SHP77 treated with DMSO at 0.1 percent for 48 hours (cell line): ENCODE results near the gene AUTS2.

ENCODE experiments used
- DNase-seq: peaks from one replicate; lab custom pipeline; 2025; lab: John Stamatoyannopoulos, UW

Gene AUTS2

DNA sequence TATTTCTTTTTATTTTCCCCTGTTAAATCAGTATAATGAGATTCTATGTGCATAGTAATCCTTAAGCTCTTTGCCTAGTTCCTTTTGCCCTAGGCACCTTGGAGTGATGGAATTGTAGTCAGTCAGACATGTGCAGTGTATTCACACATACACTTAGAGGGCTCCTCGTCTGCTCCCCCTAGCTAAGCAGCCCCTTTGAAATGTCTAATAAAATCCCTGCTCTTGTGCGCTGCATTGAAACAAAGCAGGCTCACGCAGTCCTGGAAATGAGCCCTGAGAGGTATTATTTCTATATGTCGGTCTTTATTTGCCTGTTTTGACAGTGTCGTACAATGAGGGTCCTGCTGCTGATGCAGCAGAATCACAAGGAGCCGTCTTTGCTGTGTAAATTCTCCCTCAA, 258.7 kb downstream of the AUTS2 start:
- DNase-seq = no peak

DNA sequence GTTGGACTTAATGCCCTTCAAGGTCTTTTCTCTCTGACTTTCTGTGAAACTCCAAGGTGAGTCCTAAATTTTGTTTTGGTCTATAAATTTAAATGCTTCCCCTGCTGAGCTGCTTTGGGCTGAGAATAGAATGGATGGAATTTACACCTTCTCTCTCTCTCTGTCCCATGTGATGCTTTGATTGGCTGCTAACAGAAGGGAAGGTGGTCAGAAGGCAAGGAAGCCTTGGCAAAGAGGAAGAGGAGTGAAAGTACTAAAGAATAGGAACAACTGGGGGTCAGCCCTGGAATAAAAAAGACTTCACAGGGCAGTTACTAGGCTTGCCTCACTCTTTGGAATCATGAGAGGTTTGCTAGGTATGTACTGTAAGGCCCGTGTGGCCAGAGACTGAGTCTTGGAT, 260.2 kb downstream of the AUTS2 start:
- no peak for DNase-seq

DNA sequence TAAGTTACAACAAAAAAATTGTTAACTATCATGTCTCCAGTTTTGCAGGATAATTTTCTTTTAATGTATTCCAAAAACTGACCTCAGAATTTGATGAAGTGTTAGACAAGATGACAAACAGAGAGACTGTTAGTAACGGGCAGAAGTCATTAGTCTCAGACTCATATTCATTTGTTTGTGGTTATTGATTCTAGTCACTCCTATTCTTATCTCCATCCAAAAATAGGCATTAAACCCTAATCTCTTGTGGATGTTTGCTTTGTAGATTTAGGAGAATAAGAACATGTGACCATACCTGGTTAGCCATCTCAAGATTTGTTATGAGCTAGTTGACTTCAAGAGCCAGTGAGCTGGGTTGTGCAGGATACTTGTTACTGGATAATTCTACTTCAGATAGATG, 261.1 kb downstream of the AUTS2 start:
- no peak for DNase-seq

DNA sequence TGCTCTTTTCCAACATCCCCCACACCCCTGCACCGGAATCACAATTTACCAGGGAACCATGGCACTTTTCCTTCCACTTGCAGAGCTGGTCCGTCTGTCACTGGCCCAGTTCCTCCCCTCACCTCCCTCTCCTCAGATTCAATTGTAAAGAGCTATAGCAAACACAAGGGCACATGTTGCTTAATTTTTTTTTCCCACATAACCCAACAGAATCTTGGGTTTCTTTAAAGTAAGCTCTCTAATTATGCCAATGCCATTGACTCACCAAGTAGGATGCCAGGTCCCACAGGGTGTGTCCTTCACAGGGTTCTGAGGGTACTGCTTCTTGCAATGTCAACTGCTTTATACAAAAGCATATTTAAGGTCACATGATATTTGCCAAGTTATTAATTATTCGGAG, 262.2 kb downstream of the AUTS2 start:
- DNase-seq = no peak

DNA sequence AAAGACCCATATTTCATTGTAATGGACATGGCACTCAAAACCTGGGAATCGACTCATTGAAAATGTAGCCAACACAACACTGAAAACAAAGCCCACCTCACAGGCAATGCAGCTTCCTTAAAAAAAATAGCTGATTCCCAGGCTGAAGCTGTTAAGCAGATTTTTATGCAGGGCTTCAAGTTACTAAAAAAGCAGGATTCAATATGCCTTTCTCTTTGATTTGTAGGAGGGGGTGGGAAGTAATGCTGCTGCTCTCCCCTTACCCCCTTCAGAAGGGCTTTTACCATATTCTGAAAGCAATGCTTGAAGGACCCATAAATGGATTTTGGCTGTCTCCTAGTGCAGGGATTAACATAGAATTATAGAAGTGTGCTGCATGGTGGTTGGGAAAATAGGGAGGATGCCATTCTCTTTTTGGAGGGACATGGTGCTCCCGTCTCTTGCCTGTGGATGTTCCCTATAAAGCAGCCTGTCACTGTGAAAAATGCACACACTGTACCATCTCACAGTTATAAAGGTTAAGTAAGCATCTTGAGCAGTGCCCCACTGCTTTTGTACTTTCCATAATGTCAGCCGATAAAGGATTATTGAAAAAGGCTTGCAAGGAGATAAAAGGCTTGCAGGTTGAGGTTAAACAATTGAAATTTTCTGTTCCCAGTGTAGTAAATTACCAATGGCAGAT, 262.8 kb downstream of the AUTS2 start:
- no peak for DNase-seq

DNA sequence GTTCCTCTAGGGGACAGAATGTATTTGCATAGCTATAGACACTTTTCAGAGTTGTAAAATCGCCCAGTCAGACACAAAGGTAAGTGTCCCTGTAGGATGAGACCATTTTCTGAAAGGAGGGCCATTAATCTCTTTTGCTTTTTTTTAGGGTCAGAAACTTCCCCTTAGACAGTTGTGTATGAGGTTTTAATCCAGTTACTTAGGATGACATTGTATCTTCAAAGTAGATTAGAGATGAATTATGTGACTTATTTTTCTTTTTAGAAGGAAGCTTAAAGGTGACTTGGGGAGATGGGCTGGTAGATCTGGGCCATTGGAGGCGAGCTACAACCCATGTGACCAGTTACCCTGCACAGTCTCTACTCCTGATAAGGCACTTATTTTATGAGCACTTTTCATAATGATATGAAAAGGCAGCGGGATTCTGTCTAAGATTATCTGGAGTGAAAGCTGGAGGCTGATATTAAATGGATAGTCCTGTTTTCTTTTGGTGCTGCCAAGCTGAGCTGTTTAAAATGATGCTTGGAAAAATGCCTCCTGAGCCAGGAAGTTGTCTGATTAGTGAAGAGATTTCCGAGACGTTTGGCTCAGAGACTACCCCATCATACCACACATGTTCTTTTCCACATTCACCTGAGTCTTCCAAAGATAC, 264.3 kb downstream of the AUTS2 start:
- DNase-seq = no peak

DNA sequence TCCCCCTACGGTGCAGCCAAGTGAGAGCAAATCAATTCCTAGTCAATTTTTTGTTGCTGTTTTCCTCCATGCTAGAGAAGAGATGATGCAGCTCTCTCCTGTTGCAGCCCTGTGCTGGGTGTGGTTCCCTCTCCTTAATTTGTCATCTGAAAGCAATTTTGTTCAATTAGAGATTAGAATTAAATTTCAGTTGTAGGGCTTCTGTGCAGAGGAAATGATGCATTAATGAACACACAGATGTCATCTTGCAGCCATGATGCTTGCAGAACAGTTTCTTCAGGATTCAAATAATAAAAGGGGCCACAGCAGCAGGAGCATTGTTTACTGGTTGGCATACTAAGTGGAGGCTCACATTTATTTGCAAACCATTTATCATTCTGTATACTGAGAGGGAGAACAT, 266.0 kb downstream of the AUTS2 start:
- DNase-seq = no peak

DNA sequence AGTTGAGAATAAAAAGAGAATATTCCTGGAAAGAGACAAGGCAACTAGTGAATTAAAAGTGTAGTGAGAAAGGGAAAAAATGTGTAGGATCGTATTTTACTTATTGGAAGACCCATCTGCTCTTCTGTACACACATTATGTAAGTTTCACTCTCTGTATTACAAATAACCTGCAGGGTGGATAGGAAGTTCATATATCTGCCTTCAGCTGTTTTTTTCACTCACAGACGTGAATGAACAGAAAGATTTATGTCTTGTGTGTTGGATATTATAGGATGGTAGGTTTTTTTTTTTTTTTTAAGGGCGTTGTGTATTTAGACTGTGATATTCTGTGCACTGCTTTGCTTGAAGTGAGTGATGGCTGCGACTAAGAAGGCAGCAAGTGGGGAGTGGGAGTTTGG, 266.5 kb downstream of the AUTS2 start:
- no peak for DNase-seq

DNA sequence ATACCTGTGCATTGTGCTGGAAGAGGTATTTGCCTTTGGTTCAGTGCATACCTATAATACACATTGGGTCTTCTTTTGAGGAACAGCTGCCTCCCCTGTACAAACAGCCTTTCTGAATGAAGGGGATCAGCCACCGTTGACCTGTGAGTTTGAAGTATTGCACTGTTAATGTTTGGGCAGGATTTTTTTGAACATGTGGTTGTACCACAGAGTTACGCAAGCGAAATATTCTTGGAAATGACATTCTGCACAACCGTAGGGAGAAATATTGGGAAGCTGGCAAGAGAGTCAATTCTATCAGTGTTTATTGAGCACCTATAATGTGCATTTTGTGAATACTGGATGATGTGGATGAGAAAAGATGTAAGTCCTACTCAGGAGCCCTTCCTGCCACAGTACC, 270.6 kb downstream of the AUTS2 start:
- DNase-seq = no peak

DNA sequence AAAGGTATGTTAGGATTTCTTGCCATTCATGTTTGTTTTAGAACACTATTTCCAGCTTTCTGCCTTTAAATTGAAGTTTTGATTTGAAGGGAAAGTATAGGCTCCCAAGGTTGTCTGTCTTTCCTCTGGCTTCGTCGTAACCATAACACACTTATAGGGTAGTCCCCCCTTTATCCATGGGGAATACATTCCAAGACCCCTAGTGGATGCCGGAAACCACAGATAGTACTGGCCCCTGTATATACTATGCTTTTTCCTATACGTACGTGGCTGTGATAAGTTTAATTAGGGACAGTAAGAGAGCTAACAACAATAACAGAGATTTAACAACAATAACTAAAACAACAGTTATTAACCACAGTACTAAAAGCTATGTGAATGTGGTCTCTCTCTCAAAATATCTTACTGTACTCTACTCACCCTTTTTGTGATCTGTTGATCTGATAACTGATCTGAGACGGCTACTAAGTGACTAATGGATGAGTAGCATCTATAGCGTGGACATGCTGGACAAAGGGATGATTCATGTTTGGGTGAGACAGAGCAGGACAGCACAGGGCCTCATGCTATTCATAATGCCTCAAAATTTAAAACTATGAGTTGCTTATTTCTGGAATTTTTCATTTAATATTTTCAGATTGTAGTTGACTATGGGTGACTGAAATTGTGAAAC, 273.1 kb downstream of the AUTS2 start:
- no peak for DNase-seq

DNA sequence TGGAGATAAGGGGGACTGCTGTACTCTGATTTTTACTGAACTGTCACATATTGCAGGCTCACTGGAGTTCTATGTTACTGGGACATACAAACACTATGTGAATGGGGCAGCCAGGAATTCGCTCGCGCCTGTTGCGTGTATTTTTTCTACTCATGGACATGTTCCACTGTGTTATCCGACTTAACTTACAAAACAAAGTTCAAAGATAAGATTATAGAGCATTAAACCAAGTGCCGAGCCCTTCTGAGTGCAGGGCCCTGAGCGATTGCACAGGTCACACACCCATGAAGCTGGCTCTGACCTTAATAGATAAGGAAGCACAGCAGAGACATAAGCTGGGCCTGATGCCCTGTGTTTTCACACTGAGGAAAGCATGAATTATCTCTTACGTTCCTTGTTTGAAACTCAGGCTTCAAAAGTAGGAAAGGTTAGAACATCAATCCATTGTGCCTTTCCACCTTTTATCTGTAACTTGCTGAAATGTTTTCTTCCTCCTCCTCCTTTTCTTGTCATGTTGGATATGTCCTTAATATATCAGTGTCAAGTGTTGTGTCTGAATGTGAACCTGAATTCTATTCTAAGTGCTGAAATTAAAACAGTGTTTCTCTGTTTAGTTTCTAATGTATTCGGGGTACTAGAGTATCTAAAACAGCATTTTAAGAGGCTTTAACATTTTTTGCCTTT, 273.8 kb downstream of the AUTS2 start:
- DNase-seq = no peak

DNA sequence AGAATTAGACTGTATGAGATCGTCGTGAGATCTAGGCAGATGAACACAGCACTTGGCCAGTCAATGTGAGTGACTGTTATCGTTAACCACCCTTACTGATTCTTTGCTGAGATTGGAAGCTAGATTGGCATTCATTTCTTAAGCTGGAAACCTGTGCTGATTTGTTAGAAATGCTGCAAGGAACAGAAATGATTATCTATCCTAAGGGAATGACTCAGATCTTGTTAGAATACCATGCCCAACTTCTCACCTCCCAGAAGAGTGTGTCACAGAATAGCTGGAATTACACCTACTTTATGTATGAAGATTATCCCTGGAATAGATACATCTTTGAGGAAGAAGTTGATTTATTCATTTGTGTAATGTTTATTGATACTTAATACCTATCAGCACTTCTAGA, 275.2 kb downstream of the AUTS2 start:
- no peak for DNase-seq

DNA sequence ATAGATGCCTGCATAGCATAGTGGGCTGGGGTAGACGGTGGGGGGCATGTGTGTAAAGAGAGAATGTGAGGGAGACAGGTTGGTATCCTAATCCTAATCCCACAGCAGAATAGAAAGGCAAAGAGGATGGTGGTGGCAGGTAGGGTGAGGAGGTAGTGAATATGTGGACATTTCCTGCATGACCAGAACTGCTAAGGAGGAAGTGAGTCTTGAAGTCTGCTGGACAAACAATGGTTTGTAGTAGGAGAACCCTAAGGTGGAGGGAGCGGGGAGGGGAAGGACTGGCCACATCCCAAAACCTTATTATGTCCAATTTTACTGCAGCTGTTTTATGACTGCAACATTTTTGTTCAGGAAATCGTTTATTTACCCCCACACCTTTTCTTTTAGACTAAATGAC, 279.7 kb downstream of the AUTS2 start:
- no peak for DNase-seq

DNA sequence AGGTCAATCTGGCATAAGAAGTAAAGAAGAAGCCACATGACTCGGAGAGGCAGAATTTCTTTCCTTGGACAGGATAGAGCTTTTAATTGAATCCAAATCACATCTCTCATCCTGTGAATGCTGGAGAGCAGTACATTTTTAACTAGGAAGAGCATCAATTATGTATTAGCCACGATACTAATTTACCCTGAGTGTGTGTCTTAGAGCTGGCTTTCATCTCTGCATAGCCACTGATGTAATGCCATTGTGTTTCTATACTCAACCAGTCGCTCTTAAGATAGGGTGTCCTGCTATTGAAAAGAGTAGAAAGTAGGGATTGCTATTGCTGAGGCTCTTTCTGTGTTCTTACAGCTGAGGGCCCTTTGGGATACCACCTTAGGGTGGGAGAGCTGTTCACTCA, 280.3 kb downstream of the AUTS2 start:
- DNase-seq = no peak

DNA sequence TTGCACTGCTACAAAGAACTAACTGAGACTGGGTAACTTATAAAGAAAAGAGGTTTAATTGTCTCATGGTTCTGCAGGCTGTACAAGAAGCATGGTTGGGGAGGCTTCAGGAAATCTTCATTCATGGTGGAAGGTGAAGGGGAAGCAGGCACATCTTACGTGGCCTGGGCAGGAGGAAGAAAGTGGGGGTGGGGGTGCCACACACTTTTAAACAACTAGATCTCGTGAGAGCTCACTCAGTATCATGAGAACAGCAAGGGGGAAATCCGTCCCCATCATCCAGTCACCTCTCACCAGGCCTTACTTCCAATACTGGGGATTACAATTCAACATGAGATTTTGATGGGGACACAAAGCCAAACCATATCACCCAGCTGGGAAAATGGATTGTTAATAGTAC, 281.7 kb downstream of the AUTS2 start:
- no peak for DNase-seq

DNA sequence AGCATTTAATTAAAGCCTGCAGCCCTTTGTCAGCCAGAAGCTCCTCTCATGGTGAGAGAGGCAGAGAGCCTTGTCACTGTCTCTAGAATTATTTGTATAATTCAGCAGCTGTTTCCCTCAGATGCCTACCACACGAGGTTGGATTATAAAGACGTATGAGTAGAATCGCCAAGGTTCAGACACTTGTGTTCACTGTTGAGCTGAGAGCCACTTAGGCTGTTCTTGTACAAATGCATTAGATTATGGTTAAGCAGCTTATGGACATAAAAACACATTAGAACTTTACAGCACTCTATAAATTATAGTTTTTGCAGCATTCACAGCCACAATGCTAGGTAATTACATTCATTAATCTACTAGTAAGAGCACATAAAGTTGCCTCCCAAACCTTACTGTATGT, 282.6 kb downstream of the AUTS2 start:
- no peak for DNase-seq

DNA sequence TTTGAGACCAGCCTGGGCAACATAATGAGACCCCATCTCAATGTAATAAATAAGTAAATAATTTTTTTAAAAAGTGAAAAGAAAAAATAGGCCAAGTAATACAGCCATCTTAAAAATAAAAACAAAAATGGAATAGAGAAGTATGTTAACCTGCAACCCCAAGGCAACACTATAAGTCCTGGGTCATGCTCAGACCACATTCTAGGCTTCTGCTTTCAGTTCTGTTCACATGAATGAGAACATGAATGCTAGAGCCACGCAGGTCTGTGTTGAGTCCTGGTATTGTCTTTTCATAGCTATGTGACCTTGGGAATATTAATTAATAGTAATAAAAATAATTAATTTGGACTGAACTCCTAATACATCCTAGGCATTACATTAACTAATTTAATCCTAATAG, 284.0 kb downstream of the AUTS2 start:
- DNase-seq = no peak

DNA sequence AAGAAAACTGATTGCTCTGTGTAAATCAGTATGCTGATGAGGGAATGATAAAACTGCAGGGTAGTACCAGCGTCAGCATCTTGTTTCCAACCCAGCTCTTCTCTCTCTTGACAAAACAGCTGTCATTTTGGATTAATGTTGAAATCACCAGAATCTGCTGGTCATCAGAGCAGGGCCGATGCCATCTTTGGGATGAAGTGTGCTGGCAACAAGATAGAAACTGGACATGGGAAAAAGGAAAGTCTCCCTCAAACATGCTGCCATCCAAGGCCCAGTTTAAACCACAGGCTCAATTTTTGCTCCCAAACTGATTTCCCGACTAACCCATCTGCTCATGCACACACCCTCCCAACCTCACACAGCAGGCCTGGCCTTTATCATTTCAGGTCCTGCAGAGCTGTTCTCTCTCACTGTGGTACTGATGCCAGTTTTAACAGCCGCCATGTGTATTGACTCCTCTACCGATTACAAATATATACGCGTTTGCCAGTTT, 285.2 kb downstream of the AUTS2 start:
- no peak for DNase-seq

DNA sequence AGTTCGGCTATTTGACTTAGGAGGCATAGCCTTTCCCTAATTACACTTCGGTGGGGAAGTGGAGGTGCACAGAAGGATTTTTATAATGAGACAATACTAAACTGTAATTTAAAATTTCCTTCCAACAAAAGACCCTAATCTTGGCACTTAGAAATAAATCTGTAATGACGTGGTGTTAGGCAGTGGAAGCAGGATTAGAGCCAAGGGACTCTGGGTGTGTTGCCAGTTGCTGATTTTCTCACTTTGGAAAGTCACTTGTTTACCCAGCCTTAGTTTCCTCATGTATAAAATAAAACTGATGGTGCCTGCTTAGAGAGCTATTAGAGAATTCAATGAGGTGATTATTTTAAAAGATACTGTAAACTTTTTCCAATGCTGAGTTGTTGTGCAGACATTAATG, 287.2 kb downstream of the AUTS2 start:
- no peak for DNase-seq

DNA sequence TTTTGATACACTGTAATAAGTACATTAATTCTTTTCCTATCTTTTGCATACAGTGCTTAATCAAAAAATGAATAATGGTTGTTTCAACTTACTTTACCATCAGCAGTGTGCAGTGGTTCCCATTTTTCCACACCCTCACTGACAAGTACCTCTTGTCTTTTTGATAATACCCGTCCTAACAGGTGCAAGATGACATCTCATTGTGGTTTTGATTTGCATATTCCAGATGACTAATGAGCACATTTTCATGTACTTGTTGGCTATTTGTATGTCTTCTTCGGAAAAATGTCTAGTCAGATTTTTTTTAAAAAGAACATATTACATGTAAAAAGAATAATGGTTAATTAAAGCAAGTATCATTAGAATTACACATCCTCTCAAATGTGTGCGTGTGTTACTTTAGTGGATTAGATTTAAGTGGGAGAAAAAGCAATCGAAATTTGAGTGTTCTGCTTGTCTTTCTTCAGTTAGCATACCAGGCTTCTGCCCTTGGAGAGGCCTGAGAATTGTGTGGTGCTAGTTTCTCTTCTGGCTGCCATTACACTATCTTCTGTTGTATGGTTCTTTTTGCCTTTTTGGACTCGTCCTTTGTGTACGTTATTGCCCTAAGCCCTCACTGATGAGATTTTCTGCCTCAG, 291.2 kb downstream of the AUTS2 start:
- no peak for DNase-seq

DNA sequence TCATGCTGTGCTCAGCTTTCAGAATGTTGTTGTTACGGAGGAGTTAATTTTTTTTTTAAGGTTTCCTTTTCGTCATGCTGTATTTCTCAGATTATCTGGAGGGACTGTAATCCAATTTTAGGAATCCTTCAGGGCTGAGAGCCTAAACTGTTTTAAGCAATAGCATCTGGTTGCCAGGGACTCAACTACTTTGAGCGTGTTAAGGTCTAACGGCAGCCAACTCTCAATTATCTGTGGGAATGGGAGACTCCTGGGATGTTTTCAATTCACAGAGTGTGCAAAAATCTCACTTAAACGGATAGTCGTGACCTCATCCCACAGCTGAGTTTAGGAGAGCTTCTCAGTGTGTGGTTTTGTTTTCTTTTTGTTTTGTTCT, 291.7 kb downstream of the AUTS2 start:
- DNase-seq = no peak

DNA sequence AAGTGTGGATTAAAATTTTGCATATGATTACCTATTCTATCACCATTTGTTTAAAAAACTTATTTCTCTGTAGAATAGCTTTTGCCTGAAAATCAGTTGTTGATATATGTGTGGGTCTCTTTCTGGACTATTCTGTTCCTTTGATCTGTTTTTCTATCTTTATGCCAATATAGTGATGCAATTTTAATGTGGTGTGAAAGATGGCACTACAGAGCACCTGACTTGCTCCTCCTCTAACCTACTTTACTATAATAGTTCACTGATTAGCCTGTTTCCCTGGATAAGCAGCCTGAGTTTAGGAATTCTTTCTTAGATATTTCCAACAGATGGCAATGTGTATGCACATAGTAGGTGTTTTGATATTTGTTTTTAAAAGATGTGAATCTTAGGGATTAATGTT, 294.5 kb downstream of the AUTS2 start:
- no peak for DNase-seq
